IMR-90 (cell line): ENCODE data around the gene RUBCN.
"Not testable (repeated sequence)": the region's sequence is repeated elsewhere in the genome, so short reads cannot be mapped to it uniquely, and the experiment has no call there.

Experiments
- POLR2A ChIP-seq: IDR thresholded peaks from 2 replicates; pipeline ENCODE4 v1.6.1; 2012; ENCODE audit warnings: mild to moderate bottlenecking, low read depth, low read length
- RAD21 ChIP-seq: IDR thresholded peaks from 2 replicates; pipeline ENCODE4 v1.6.1; 2012; ENCODE audit warnings: low read length, improper control_type of control experiment
- TF ChIP-seq, protein P1 (sequence below): fragments of 150-350 bp; IDR thresholded peaks from 2 replicates; pipeline ENCODE4 v1.6.1; 2016; ENCODE audit warnings: low read depth, mild to moderate bottlenecking, low read length, moderate library complexity, borderline replicate concordance
- TF ChIP-seq, protein P2 (sequence below): conservative IDR thresholded peaks from 2 replicates; pipeline ENCODE4 v1.5.1; 2012; ENCODE audit warnings: mild to moderate bottlenecking, low read depth, low read length, improper control_type of control experiment

DNA sequence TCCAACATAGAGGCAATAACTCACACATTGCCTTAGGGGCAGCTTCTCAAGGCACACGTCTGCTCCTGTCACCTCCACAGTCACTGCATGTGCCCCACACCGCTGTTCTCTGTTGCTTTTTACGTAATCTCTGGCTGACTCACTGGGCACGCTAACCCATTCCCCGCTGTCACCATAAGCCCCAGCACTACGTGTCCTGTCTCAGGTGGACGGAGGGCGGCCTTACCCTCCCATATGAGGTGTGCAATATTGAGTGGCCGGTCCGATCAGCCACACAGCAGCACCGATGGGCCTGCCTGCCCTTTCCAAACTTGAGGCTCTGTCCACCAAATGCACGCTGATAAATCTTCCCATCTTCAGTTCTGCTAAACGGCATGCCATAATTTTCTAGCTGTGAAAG lies 115.2 kb downstream of the RUBCN start:
- TF ChIP-seq, protein P1, sequence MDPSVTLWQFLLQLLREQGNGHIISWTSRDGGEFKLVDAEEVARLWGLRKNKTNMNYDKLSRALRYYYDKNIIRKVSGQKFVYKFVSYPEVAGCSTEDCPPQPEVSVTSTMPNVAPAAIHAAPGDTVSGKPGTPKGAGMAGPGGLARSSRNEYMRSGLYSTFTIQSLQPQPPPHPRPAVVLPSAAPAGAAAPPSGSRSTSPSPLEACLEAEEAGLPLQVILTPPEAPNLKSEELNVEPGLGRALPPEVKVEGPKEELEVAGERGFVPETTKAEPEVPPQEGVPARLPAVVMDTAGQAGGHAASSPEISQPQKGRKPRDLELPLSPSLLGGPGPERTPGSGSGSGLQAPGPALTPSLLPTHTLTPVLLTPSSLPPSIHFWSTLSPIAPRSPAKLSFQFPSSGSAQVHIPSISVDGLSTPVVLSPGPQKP: not testable (repeated sequence)
- TF ChIP-seq, protein P2, sequence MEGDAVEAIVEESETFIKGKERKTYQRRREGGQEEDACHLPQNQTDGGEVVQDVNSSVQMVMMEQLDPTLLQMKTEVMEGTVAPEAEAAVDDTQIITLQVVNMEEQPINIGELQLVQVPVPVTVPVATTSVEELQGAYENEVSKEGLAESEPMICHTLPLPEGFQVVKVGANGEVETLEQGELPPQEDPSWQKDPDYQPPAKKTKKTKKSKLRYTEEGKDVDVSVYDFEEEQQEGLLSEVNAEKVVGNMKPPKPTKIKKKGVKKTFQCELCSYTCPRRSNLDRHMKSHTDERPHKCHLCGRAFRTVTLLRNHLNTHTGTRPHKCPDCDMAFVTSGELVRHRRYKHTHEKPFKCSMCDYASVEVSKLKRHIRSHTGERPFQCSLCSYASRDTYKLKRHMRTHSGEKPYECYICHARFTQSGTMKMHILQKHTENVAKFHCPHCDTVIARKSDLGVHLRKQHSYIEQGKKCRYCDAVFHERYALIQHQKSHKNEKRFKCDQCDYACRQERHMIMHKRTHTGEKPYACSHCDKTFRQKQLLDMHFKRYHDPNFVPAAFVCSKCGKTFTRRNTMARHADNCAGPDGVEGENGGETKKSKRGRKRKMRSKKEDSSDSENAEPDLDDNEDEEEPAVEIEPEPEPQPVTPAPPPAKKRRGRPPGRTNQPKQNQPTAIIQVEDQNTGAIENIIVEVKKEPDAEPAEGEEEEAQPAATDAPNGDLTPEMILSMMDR: not testable (repeated sequence)
- not testable (repeated sequence) for TF ChIP-seq POLR2A, RAD21
